Endodermal cell (in vitro differentiated cells): Measurements from ENCODE around the gene SFRP5. TPM values are rescaled to one million over a fixed set of nuclear protein-coding genes. Genes with fewer than 3 reads are reported as not detected.

Experiments used
- DNase-seq: peaks from one replicate; pipeline ENCODE4 v3.0.0-alpha.2; 2017
- H3K27ac ChIP-seq: 2 replicates; pipeline ENCODE4 v1.5.1; 2013; ENCODE audit warnings: mild to moderate bottlenecking, low read depth, low read length, moderate library complexity
- H3K27me3 ChIP-seq: 2 replicates; pipeline ENCODE4 v1.6.1; 2013; ENCODE audit warnings: mild to moderate bottlenecking, low read length, moderate library complexity; ENCODE audit not compliant: insufficient read depth, control insufficient read depth, poor library complexity, severe bottlenecking
- H3K36me3 ChIP-seq: 2 replicates; pipeline ENCODE4 v1.7.0; 2013; ENCODE audit warnings: mild to moderate bottlenecking, low read length, moderate library complexity; ENCODE audit not compliant: control insufficient read depth, insufficient read depth
- H3K4me1 ChIP-seq: one replicate; pipeline ENCODE4 v1.7.0; 2013; ENCODE audit warnings: low read length; ENCODE audit not compliant: control insufficient read depth, insufficient read depth
- H3K4me3 ChIP-seq: 2 replicates; pipeline ENCODE4 v1.5.1; 2013; ENCODE audit warnings: mild to moderate bottlenecking, low read length, moderate library complexity
- H3K9ac ChIP-seq: 2 replicates; pipeline ENCODE4 v1.6.1; 2013; ENCODE audit warnings: mild to moderate bottlenecking, low read length, moderate library complexity; ENCODE audit not compliant: poor library complexity, severe bottlenecking; ENCODE audit errors: extremely low read depth
- H3K9me3 ChIP-seq: 2 replicates; pipeline ENCODE4 v1.6.1; 2013; ENCODE audit warnings: mild to moderate bottlenecking, low read length, moderate library complexity; ENCODE audit not compliant: control insufficient read depth
- H3K27ac Mint-ChIP-seq: 2 replicates; pipeline ENCODE4 v1.8.0; 2020; ENCODE audit warnings: mixed read lengths
- H3K27me3 Mint-ChIP-seq: 2 replicates; pipeline ENCODE4 v1.8.0; 2021; ENCODE audit warnings: mild to moderate bottlenecking, mixed read lengths; ENCODE audit not compliant: insufficient read depth
- H3K36me3 Mint-ChIP-seq: 2 replicates; pipeline ENCODE4 v1.8.0; 2020; ENCODE audit warnings: low read depth, mixed read lengths
- H3K4me1 Mint-ChIP-seq: 2 replicates; pipeline ENCODE4 v1.8.0; 2020; ENCODE audit warnings: mixed read lengths
- H3K4me3 Mint-ChIP-seq: 2 replicates; pipeline ENCODE4 v1.8.0; 2020; ENCODE audit warnings: mild to moderate bottlenecking, moderate library complexity, mixed read lengths
- H3K9me3 Mint-ChIP-seq: 2 replicates; pipeline ENCODE4 v1.8.0; 2020; ENCODE audit warnings: mild to moderate bottlenecking, mixed read lengths
- WGBS, 2 experiments: methylation state at CpG; one replicate each; pipeline versions ENCODE4 v1.1.5 to v1.1.7; 2013; ENCODE audit warnings: missing lambda C conversion rate in 2 of 2, mixed read lengths in 1 of 2; ENCODE audit not compliant: insufficient coverage in 1 of 2, insufficient read length in 1 of 2; 5-methylcytosine and 5-hydroxymethylcytosine counted together
- total RNA-seq, 2 donors: library from RNA; stranded (reverse); fragmentation: NEBNext Ultra II Directional in 1 of 2; extraction: Animal tissue kit (Norgen Biotek cat#: 25700) in 1 of 2; gene quantifications; 2 replicates in 1 of 2; 3 replicates in 1 of 2; pipeline ENCODE4 v1.2.1, GENCODE V29; 2021
- TF ChIP-seq, protein P1 (sequence below): fragments of 200-600 bp; sonication (generic); conservative IDR thresholded peaks from 2 replicates; pipeline ENCODE4 v1.5.0; 2021; ENCODE audit warnings: antibody characterized with exemption, mild to moderate bottlenecking

The SFRP5 gene
- total RNA-seq, 2 donors from 2014 or later, result 1.8 to 2.3 TPM

- Mint-ChIP-seq H3K4me1 (peaks cover 19% of the 10 kb centered on the region), H3K9me3 (no peaks in the 10 kb centered on the region), H3K27me3 (peaks cover 4% of the 10 kb centered on the region), H3K27ac (no peak overlapping the region), H3K36me3 (peaks cover 36% of the 10 kb centered on the region), H3K4me3 (no peak overlapping the region)
- no peak overlapping the region for H3K27ac ChIP-seq
- no peak overlapping the region for H3K4me3 ChIP-seq
- WGBS, 2 experiments, result 94 to 97% methylated on average over 8 of the region's 8 CpGs
- H3K36me3 ChIP-seq, result peaks cover 38% of the 10 kb centered on the region
- H3K27me3 ChIP-seq, result no peaks in the 10 kb centered on the region
- DNase-seq, result peak; percentile 24
- H3K9me3 ChIP-seq, result no peaks in the 10 kb centered on the region
- H3K9ac ChIP-seq, result no peak overlapping the region
- H3K4me1 ChIP-seq, result peaks cover 13% of the 10 kb centered on the region
- TF ChIP-seq, protein P1, sequence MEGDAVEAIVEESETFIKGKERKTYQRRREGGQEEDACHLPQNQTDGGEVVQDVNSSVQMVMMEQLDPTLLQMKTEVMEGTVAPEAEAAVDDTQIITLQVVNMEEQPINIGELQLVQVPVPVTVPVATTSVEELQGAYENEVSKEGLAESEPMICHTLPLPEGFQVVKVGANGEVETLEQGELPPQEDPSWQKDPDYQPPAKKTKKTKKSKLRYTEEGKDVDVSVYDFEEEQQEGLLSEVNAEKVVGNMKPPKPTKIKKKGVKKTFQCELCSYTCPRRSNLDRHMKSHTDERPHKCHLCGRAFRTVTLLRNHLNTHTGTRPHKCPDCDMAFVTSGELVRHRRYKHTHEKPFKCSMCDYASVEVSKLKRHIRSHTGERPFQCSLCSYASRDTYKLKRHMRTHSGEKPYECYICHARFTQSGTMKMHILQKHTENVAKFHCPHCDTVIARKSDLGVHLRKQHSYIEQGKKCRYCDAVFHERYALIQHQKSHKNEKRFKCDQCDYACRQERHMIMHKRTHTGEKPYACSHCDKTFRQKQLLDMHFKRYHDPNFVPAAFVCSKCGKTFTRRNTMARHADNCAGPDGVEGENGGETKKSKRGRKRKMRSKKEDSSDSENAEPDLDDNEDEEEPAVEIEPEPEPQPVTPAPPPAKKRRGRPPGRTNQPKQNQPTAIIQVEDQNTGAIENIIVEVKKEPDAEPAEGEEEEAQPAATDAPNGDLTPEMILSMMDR, result no peak
Observed at GRCh38 chr10:97761331-97761865, 10.4 kb downstream of the SFRP5 start.

DNA sequence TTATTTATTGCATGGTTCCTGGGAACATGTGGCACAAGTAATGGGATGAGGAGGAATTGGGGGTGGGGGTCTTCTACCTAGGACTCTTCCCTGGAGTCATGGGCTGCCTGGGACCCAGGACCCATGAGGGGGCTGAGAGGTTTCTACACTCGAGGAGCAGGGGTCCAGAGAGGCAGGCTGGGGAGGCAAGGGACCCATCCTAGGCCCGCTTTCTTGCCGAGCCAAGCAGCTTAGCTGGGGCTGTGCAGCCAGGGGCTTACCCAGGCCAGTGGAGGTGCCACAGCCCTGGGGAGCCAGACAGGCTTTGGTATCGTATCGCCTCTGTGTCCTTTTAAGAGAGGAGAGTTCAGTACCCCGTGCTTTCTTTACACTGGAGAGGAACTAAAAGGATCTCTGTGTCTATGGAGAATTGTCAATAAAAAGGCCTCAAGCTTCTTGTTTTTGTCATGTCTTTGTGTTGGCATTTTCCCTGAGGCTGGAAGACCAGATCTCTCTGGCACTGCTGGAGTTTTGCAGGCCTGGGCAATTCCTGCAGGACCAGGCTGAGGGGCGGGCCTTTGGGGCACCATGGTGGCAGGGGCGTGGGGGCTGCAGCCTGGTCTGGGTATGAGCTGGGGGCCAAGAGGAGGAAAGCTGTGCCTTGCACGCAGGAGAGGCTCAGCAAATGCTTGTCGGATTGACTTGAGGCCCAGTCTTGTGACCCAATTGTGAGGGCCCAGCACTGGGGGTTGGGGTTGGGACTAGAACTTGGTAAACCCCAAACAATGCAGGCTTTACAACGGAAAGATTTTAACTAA is 11.1 kb downstream of the SFRP5 start:
- peaks cover 36% of the 10 kb centered on the region for H3K36me3 Mint-ChIP-seq
- no peak overlapping the region for H3K4me3 Mint-ChIP-seq
- Histone ChIP-seq H3K27ac (no peak overlapping the region), H3K4me3 (no peak overlapping the region), H3K9me3 (no peaks in the 10 kb centered on the region), H3K27me3 (no peaks in the 10 kb centered on the region), H3K4me1 (peaks cover 13% of the 10 kb centered on the region), H3K36me3 (peaks cover 42% of the 10 kb centered on the region), H3K9ac (no peak overlapping the region)
- no peaks in the 10 kb centered on the region for H3K9me3 Mint-ChIP-seq
- TF ChIP-seq, protein P1, result no peak
- H3K4me1 Mint-ChIP-seq, result peaks cover 19% of the 10 kb centered on the region
- WGBS, 2 experiments, result 86 to 92% methylated on average over 6 to 11 of the region's 11 CpGs
- no peak overlapping the region for H3K27ac Mint-ChIP-seq
- peak; percentile 26 for DNase-seq
- H3K27me3 Mint-ChIP-seq, result peaks cover 4% of the 10 kb centered on the region

GRCh38 chr10:97759946-97760345 is 11.9 kb downstream of the SFRP5 start:
- no peak for DNase-seq
- peaks cover 19% of the 10 kb centered on the region for H3K4me1 Mint-ChIP-seq
- H3K9ac ChIP-seq, result no peak overlapping the region
- H3K9me3 ChIP-seq, result no peaks in the 10 kb centered on the region
- no peak overlapping the region for H3K27ac ChIP-seq
- no peak overlapping the region for H3K4me3 Mint-ChIP-seq
- no peak overlapping the region for H3K4me3 ChIP-seq
- H3K9me3 Mint-ChIP-seq, result no peaks in the 10 kb centered on the region
- H3K27ac Mint-ChIP-seq, result no peak overlapping the region
- peaks cover 3% of the 10 kb centered on the region for H3K27me3 Mint-ChIP-seq
- no peaks in the 10 kb centered on the region for H3K27me3 ChIP-seq
- TF ChIP-seq, protein P1, result no peak
- H3K36me3 ChIP-seq, result peaks cover 49% of the 10 kb centered on the region
- H3K4me1 ChIP-seq, result peaks cover 13% of the 10 kb centered on the region
- H3K36me3 Mint-ChIP-seq, result peaks cover 42% of the 10 kb centered on the region
- WGBS, 2 experiments, result 83 to 86% methylated on average over 4 to 5 of the region's 5 CpGs
